ENCODE results near the gene H2BK1.

H2BK1 gene

DNA sequence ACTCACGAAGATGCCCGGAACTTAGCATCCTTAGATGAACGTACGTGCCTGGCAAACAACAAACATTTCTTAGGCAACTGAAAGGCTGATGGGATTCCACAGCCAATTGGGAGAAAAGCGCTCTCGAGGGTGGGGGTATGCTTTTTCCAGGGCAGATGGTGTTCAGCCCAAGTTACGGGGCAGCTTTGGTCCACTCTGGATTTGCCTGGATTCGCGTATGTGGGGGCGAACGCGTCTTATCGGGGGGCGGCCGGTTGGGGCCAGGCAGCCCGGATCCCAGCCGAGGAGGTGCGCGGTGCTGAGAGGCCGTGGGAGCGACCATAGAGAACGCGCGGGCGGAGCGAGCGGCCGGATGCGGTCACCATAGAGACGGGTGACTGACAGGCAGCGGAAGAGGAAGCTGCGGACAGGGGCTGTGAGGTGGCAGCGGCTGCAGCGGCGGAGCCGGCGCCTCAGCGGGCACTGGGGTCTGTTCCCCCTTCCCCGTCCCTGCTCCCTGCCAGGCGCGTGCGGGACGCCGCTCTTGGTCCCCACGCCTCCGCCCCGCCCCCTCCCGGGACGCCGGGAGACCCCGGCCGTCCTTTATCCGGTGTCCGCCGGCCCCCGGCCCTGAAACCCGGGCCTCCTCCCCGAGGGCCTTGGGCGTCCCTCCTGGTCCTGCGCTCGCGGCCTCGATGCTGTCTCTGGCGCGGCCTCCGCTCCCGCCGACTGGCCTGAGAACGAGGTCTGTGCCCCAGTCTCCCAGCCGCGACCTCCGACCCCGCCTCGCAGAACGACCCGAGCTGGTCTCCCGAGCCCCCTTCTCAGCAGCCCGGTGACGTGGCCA, 22.0 kb upstream of the H2BK1 start, which contains the start of gene CHPF2:
Gene CHPF2, plus strand, starts transcription at position 393 of the 826 bp plus-strand sequence. CDS start 1,529 bp downstream, outside the sequence.
- DNase-seq: peak; percentile 90 to 94 (median 94)

DNA sequence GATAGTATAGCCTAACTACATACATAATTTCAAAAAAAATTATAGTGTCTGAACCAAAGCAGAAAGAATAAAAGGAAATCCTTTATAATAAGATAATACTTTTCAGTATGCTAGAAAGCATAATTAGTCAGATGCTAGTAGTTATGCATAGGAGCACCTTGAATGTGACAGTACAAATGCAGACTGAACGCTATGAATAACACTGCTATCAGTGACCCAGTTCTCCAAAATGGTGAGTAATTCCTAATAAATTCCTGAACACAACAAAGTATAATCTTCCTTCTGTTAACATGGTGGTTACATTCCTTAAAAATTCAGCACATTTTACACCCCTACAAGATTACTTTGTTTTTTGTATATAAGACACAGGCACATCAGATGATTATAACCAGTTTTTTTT, 20.8 kb upstream of the H2BK1 start:
- DNase-seq: no peak

DNA sequence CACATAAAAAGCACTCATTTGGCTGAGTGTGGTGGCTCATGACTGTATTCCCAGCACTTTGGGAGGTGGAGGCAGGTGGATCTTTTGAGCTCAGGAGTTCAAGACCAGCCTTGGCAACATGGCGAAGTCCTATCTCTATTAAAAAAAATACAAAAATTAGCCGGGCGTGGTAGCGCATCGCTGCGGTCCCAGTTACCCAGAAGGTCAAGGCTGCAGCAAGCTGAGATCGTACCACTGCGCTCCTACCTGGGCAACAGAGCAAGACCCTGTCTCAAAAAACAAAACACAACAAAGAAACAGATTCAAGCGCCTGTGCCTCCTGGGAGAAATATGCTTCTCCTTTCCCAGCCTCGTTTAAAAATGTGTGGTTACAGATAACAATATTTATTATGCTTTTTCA, 19.0 kb upstream of the H2BK1 start:
- DNase-seq: no peak

DNA sequence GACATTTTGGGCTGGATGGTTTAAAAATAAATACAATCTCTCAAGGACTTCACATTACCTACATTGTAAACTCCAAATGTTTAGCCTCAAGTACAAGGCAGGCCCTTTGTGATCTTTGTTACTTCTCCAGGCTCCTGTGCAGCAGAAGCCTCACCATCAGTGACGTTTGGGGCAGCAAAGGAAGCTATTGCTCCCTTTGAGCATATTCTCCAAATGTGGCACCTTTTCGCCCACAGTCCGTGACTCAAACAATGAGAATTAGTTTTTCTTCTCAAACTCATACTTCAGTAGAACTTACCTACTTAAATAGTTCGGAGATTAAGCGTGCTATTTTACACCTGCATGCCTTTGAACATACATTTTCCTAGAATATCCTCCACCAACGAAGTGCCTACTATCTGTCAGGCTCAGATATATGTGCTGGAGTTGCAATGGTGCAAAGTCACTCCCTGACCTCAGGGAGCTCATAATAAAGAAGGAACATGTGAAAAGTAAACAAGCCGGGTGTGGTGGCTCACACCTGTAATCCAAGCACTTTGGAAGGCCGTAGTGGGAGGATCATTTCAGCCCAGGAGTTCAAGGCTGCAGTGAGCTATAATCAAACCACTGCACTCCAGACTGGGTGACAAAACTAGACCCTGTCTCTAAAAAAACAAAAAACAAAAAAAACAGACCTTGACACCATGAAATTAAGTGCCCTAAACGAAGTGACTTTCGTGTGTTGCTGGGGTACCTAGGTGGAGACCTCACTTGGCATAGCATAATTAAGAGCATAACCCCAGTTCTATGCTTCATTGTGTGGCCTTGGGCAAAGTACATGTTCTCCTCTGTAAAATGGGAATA, 18.0 kb upstream of the H2BK1 start:
- no peak for DNase-seq

DNA sequence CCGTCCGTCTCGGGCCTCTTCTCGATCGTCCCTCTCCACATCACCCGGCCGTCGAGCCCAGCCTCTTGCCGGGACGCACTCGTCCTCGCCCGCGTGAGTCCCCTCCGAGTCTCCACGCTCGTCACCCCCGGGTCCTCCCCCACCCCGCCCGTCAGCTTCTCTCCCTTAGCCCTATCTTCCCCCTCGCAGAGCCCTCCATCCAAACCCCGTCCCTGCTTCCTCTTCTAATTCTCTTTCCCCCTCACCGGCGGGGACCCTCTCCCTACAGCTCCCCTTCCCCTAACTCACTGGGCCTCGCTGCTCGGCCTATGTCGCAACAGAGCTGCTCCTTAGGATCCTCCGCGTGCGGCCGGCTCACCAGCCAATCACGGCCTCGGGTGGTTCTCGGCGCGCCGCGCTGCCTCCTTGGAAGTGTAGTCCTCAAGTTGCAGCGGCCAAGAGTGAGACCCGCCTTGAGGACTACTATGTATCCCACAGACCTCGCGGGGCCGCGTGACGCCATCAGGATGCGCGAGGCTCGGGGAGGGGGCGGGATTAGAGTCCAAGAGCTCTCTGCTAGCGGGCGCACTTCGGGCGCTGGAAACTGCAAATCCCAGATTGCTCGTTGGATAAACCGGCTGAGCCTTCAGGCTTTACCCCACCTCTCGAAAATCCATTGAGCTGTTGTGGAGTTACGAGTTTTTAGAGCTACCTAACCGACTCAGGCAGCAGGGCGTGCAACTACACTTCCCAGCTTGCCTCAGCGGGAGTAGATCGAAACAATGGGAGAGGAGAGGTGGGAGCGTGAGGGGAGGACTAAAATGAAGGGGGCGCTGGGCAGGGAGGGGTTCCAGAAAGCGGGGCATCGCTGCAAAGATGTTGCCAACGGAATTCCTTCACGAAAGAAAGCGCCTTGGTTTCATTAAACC, 16.8 kb upstream of the H2BK1 start, which contains the start of gene ABCF2:
Gene ABCF2, minus strand, starts transcription at position 331 of the 908 bp plus-strand sequence. CDS start 747 bp downstream, outside the sequence.
- peak; percentile 99 for DNase-seq

DNA sequence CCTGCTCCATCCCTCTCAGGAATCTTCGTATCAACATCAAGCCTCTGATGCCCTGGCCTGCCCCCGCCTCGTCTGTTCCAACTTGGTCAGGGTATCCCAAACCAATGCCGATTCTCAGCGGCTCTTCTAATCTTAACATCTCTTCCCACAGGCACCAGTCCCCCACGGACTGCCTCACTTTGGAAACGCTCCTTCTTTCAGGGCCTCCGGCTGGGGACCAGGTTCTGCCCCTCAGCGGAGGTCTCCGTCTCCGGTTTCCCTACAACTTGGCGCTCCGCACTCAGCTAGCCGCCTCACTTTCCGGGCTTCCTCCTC, 16.2 kb upstream of the H2BK1 start:
- DNase-seq: no peak

DNA sequence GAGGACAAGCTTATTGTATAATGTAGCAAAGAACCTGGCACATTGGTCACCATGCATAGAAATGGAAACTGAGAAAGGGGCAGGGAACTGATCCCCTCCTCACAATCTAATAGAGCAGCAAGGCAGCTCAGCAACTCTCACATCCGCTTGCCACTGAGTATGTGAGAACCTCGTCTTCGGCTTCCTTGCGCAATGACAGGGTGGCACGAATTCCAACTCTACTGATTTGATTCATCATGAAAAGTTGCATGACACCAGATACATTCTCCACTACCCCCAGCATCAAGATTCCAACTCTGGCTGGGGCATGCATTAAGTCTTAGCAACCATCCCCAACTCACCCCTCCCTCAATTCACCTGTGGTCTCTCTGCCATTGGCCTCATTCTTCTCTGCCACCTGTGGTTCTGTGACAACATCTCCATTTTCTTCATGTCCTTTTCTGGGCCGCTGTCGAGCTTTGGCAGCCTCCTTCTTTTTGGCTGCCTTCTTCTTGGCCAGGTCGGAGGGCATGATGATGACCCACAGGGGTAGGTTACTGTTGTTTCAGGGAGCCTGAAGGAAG, 15.7 kb upstream of the H2BK1 start:
- peak; percentile 49 to 61 (median 61) for DNase-seq

DNA sequence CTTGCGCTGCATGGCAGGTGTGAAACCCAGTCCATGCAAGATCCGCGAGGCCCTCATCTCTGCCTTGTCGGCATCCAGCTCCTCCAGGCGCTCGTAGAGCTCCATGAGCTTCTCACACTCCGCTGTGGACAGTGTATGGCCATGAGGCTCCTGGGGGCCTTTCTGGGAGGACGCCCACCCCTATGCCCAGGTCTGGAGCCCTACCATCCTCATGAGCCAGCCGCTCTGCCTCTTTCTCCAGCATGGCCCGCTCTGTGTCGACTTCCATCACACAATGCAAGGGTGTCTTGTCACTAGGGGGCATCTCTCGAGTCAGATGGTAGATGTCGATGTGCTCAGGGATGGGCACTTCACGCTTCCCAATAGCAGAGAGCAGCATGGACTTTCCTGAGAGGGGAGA, 13.4 kb upstream of the H2BK1 start:
- no peak for DNase-seq

DNA sequence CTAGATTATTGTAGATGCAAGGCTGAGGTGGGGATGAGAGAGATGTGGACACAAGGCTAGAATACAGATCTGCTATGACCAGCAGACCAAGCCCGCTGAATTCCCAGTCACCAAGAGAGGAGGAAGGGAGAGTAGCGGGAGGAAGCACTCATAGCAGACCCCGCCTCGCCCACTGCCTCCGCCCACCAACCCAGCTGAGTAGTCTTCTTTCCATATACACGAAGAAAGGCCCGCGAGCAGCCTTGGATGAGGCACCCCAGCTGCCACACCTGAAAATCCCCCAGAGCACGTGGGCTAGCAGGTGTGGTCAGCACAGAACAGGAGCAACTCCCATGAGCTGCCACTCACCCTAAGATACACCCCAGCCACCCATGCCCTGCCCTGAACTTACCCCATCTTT, 7.9 kb upstream of the H2BK1 start:
- DNase-seq: no peak

DNA sequence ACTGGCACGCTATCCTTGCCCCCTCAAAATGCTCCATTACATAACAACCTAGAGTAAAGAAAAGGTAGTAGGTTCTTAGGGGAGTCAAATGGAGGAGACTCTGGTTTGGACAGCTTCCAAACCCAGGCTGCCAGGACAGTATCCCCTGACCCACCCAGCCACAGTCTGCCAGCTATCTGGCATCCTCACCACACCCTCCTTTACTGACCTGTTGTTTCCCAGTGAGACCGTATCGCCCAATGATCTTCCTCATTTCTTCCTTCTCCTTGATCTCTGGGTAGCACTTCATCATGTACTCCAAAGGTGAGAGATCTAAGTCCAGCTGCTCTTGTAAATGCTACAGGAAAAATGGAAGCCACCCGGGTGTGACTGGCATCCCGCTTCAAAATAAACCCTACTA, 5.1 kb upstream of the H2BK1 start:
- no peak for DNase-seq

DNA sequence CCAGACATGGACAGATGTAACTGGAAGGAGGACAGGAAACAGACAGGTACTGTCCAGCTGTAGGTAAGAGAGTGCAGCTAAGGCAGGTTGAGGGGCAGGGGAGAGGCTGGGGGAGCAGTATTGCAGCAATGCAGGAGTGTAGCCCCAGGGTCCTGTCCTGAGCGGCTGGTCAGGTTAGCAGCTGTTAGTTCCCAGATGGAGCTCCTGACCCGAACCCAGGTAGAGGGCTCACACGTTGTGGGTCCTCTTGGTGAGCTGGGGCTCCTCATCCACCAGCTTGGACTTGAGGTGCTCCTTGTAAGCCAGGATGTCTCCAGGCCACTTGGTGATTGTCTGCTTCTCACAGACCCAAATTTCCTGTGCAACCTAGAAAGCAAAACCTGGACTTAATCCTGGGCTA, 3.5 kb upstream of the H2BK1 start:
- no peak for DNase-seq

DNA sequence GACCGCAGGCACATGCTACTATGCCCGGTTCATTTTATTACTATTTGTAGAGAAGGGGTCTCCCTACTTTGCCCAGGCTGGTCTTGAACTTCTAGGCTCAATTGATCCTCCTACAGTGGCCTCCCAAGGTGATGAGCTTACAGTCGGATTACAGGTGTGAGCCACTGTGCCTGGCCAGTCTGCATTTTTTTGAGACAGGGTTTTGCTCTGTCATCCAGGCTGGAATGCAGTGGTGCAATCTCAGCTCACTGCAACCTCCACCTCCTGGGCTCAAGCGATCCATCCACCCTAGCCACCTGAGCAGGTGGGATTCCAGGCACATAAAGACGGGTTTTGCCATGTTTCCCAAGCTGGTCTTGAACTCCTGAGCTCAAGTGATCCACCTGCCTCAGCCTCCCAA, 2.3 kb upstream of the H2BK1 start:
- DNase-seq: no peak

DNA sequence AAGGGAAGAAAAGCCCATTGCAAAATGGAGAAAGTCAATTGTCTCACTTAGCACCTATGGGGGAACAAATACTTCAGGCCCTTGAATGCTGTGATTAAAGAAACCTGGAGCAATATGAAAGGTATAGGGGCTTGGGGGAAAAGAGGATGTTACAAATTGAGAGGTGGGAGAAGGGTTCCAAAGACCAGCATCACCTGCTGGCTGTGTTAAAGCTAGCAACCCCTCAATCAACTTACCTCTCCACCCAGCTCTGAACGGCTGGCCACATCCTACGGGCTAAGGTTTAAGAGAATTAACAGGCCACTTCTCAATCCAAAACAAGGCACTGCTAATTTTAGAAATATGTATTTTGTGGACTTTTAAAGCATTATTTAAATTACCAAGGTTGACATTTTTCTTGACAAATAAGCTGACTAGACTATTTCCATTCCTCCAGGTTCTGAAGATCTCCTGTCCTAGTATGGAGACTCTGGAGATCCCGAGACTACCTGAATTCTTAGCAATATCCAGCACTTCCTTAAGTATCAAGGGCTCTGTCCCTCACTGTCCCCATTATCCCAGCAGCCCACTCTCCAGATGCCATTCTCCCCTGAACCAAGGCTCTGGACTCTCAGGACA, 976 bp upstream of the H2BK1 start:
- DNase-seq: no peak

DNA sequence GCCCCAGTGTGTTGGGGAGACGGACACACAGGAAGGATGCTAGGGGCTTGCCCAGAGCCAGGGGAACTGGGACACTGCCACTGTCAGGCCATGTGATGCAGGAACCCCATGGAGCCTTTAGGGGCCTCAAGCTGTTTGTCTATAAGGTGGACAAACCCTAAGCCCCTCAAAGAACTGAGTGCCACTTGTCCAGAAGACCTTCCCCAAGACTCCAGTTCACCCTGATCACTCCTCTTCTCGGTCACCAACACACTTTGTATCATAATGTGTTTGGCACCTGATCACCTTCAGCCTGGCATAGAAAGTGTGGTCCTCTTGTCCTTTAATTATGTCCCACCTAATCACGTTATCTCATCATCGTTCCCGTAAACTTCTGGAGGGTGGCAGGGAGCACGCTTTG, 700 bp downstream of the H2BK1 start:
- no peak for DNase-seq

DNA sequence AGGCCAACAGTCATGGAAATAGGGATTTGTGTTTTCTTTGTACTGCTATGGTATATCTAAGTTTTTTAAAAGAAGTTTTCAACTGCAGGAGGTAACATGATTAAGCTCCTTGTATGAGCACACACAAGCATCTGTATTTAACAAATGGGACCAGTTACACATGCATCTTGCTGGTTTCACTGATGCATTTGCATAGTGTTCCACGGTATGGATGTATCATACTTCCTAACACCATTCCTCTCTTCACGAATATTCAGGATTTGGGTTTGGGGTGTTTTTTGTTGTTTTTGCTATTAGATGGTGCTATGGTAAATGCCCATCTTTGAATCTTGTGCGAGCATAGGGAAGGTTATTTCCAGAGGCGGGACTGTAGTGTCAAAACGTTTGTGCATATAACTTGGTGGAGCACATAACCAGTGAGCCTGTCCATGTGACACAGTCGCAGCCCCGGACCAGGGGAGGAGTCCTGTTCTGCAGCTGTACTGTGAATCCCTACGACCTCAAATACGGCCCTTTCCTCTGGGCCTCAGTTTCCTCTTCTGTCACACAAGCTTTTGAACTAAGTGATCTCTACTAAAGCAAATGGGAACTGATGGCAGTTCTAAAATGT, 1.9 kb downstream of the H2BK1 start:
- no peak for DNase-seq

DNA sequence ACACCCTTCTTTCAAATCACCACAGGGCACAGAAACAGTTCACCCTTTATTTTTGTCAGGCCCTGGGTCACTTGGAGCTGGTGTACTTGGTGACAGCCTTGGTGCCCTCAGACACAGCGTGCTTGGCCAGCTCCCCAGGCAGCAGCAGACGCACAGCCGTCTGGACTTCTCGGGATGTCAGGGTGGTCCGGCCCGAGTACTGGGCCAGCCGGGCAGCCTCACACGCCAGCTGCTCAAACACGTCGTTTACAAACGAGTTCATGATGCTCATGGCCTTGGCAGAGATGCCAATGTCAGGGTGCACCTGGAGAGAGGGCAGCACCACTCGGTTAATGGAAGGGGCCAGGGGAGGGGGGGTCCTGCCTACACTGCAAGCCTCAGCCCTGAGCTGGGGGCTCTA, 2.5 kb downstream of the H2BK1 start:
- no peak for DNase-seq

DNA sequence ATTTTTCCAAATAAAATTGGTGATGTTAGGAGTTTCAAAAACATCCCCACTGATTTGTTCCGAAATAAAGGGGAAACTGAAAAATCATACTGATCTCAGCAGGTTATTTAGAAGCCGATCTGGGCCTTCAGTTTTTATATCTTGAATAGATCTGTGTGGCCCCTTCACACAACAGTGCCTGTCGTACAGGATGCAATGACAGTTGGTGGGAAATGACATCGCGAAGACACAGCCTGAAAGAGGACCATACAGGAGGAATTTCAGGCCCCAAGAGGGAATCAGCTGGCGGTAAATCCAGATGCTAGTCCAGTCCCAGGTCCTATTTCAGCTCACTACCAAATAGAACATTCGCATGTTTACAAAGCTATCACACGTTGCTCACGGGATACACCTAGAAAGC, 3.0 kb downstream of the H2BK1 start:
- no peak for DNase-seq

DNA sequence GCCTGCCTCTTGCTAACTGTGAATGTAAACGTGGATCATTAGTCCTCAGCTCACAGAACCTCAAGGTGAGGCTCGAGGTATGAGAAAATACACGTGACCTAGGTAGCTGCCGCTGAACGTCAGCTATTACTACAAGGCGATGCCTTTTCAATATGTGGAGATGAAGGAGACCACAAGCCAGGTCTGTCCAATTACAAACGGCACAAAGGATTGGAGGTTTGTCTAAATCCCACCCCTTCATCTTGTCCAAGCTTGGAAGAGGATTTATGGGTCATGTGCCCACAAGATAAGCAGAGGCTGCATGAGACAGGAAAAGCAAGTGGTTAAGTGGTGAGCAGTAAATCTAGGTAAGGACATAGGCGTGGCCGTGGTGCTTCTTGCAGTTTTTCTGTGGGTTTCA, 3.4 kb downstream of the H2BK1 start:
- no peak for DNase-seq

DNA sequence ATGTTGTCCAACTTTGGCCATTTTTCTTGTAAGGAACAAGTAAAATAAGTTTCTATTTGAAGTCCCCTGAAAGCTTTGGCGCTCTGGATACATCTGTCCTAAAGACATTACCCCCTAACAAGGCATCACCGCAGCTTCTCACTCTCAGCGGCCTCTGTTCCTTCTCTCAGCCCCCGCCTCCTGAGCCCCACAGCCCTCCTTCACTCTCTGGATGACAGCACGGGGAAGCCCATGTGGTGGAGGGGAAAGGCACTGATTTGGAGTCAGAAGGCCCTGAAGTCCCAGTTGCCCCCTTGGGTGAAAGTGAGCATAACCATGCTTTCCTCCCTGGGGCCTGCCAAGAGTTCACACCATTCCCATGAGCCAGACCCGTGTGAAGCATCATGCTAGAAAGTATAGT, 4.6 kb downstream of the H2BK1 start:
- DNase-seq: no peak

DNA sequence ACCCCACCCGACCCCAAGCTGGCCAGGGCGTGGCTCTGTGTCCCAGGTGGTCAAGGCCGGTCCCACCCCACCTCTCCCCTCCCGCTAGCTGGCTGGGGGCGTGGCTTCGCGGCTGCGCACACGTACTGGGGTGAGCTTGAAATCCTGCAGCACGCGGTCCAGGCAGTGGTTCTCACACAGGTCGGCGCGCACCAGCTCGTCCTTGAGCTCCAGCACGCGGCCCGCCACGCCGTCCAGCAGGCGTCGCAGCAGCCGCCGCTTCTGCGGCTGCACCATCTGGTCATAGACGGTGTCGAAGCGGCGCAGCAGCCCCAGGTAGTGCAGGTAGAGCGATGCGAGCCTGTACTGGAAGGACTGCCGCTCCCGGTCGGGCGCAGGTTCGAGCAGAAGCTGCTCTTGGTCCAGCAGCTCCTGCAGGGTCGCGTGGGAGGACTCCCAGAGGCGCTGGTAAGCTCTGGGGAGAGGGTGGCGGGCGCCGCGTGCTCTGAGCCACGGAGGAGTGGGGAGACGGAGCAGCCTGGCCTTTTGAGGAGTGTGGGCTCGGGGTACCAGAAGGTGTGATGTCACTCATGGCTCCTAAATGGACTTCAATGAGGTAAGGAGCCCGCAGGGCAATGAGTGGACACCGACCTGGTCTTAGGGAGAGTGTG, 5.8 kb downstream of the H2BK1 start:
- no peak for DNase-seq

DNA sequence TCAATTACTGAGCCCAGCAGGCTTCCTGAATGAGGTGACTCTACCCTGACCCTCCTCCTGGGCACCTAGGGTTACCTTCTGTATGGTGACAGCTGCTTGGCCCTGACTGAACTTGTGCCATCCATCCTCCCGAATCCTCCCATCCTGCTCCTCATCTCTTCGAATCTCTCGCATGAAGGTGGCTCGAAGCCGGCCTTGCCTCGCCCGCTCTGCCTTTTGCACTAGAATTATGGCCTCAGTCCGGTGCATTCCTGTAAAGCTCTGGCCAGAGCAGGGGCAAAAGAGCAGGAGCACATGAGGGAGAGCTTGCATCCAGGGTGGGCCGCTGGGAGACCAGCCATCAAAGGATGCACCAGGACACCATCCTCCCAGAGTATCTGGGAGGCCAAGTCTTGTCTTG, 7.5 kb downstream of the H2BK1 start:
- no peak for DNase-seq

Data from suppressor macrophage treated with lipopolysaccharide for 1 hour (primary cell).